ENCODE results near the gene PRDM16. TPM values are rescaled to one million over a fixed set of nuclear protein-coding genes. Genes with fewer than 3 reads are reported as not detected.

The PRDM16 gene
- total and polyA plus RNA-seq, 2 of the 13 experiments (the other 11 are each of a cell fraction or from before 2014, with no cell fraction given): 0.15 to 0.81 TPM

DNA sequence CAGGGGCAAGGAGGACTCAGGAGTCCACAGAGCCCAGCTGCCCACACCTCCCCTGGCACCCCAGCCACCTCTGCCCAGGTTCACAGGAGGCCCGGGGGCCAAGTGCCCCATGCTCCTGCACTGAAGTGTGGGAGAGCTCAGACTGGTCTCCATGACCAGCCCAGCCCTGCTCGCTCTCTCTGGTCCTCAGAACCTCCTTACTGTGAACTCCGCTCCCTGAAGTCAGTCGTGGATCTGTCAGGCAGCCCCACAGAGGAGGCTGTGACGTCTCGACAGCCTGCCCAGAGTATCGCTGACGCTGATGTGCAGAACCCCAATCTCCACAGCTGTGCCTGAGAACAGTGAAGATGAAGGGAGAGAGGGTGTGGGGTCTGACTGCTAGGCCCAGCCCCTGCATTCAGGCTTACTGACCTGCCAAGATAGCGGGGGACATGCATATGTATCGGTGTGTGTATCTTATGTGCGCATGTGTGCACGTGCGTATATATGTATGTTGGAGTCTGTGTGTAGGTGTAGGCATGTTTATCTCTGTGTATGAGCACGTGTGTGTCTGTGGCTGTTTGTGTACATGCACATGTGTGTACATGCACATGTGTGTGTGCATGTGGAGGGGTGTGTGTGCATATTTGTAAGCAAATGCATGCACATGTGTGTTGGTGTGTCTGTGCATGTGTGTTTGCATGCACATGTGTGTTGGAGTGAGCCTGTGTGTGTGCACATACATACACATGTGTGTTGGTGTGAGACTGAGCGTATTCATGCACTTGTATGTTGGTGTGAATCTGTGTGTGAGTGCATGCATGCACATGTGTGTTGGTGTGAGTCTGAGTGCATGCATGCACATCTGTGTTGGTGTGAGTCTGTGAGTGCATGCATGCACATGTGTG, 267.0 kb downstream of the PRDM16 start (continued):
- TF ChIP-seq ZNF550 (CRISPR knock-in tag; IDR thresholded peaks at IDR 0.05; ENCODE audit: borderline replicate concordance) (0 out of 2 replicates have a peak, but pooled peaks have one; percentile 33), ZNF556 (CRISPR knock-in tag; IDR thresholded peaks at IDR 0.05; ENCODE audit: borderline replicate concordance) (0 out of 2 replicates have a peak, but pooled peaks have one; percentile 23), ZNF230 (CRISPR knock-in tag; IDR thresholded peaks at IDR 0.05) (peak; percentile 43; the same call in 1 of the 2 replicates), ZNF619 (CRISPR knock-in tag; IDR thresholded peaks at IDR 0.05) (no peak), STAG1 (CRISPR knock-in tag; IDR thresholded peaks at IDR 0.05) (no peak), PTBP1 (IDR thresholded peaks at IDR 0.05; ENCODE audit: low read depth, low read length, poor library complexity, severe bottlenecking) (no peak), ZNF264 (CRISPR knock-in tag; IDR thresholded peaks at IDR 0.05) (no peak), ISX (CRISPR knock-in tag; conservative IDR thresholded peaks at IDR 0.05) (no peak), CSRNP2 (CRISPR knock-in tag; conservative IDR thresholded peaks at IDR 0.05; ENCODE audit: low read depth) (no peak), ZNF567 (CRISPR knock-in tag; IDR thresholded peaks at IDR 0.05; ENCODE audit: borderline replicate concordance) (peak; percentile 14; the same call in 1 of the 2 replicates), MNT (IDR thresholded peaks at IDR 0.05) (peak; percentile 90), ZNF572 (CRISPR knock-in tag; IDR thresholded peaks at IDR 0.05) (0 out of 2 replicates have a peak, but pooled peaks have one; percentile 54), PRMT3 (CRISPR knock-in tag; IDR thresholded peaks at IDR 0.05; ENCODE audit: borderline replicate concordance, low read depth) (0 out of 2 replicates have a peak, but pooled peaks have one; percentile 8), PRPF4 (IDR thresholded peaks at IDR 0.05; ENCODE audit: low read depth, low read length, poor library complexity, severe bottlenecking) (peak; percentile 40), ZNF253 (CRISPR knock-in tag; IDR thresholded peaks at IDR 0.05; ENCODE audit: borderline replicate concordance) (0 out of 2 replicates have a peak, but pooled peaks have one; percentile 63), SMARCC2 (IDR thresholded peaks at IDR 0.05) (no peak), ZNF761 (CRISPR knock-in tag; conservative IDR thresholded peaks at IDR 0.05) (0 out of 2 replicates have a peak, but pooled peaks have one; percentile 17), U2AF2 (IDR thresholded peaks at IDR 0.05; ENCODE audit: low read depth, low read length) (no peak), HDAC2 (CRISPR knock-in tag; IDR thresholded peaks at IDR 0.05) (no peak), ZNF780A (CRISPR knock-in tag; IDR thresholded peaks at IDR 0.05) (0 out of 2 replicates have a peak, but pooled peaks have one; percentile 29), ZNF775 (CRISPR knock-in tag; IDR thresholded peaks at IDR 0.05; ENCODE audit: borderline replicate concordance) (0 out of 2 replicates have a peak, but pooled peaks have one; percentile 22), HNRNPL (IDR thresholded peaks at IDR 0.05; ENCODE audit: low read depth, low read length) (peak; percentile 97)
